Activated T-cell treated with anti-CD3 and anti-CD28 coated beads for 4 hours (primary cell): Measurements from ENCODE around the gene SULT1C3.

ENCODE experiments used
- DNase-seq: peaks from one replicate; pipeline ENCODE4 v3.0.0-alpha.2; 2020

The SULT1C3 gene

GRCh38 chr2:108239786-108240185 lies at the start of gene SULT1C3:
SULT1C3 (plus strand) TSS chr2:108239968; CDS start chr2:108247195, 7,227 bp downstream.
- no peak for DNase-seq

DNA sequence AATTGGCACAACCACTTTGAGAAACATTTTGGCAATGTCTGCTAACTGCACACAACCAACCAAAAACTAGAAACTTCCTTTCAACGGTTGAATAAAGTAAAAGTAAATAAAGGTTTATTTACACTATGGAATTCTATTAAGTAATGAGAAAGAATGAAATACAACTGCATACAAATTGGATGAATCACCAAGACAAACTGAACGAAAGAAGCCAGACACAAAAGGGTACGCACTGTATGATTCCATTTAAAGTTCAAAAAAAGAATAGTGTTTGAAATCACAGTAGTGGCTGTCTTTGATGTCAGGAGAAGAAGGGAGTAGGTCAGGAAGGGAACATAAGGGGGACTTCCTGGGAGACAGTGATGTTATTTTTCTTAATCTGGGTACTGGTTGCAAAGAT lies 46.5 kb upstream of the SULT1C3 start:
- no peak for DNase-seq

DNA sequence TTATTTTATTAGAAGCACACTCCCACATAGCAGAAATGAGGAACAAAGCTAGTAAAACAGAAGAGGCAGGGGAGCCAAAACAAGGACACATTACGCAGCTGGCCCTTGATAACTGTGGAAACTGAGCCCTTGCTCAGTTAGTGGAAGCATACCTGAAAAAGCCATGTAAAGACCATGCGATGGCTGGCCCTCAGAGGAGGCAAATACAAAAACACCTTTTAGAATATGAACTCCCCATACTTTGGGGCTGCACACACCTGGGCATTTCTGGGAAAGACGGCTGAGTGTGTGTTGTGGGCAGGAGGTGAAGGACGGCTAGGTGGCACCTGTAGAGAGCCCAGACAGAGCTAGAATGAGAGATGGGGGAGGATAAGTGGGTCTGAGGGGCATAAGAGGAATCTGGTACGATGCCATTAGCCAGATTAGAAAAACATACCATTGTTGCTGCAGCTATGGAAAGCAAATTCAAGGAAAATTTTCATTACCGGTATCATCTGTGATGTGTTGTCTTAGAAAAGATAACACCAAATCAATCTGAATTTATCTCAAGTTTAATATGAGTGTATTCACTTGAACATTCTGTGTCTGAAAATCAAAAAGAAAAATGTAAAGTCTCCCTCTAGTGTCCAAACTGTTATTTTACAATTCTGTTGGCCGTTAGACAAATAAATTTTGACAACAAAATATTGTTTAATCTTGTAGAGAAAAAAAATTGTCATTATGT lies 45.2 kb upstream of the SULT1C3 start:
- no peak for DNase-seq

- no peak for DNase-seq
These were observed 44.7 kb upstream of the SULT1C3 start for GRCh38 chr2:108195133-108195439.

DNA sequence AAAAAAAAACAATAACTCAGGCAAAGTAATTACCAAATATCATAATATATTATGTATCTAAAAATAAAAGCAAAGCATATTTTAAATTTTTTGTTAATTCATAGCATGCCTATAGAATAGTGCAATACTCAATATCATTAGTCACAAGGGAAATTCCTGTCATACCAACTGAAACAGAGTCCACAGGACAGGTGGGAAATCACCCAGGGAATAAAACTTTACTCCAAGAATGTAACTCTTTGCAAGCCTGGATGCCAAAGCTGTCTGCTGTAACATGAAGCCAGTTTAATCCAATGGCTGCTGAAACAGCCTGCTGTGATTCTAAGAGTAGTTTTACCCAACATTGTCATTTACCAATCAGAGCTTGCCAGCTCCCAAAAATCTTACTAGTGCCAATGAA lies 40.0 kb upstream of the SULT1C3 start:
- no peak for DNase-seq

DNA sequence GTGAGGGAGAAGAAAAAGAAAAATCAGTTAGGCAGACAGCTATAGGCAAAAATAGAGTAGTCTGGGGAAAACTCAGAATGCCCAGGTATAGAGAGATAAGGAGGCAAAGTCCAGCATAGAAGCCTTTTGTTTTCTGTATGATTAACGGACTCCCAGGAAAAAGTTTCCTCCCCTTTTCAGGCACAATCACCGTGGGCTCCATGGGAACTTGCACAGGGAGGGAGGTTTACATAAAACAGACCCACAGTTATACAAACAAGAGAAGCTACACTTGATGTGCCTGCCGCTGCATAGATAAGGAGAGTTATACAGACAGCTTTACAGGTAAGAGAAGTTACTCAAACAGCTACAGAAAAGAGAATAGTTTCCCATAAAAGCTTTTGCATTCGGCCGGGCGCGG lies 39.2 kb upstream of the SULT1C3 start:
- DNase-seq, result no peak

- no peak for DNase-seq
These were observed 27.1 kb upstream of the SULT1C3 start for GRCh38 chr2:108212671-108213070.

DNA sequence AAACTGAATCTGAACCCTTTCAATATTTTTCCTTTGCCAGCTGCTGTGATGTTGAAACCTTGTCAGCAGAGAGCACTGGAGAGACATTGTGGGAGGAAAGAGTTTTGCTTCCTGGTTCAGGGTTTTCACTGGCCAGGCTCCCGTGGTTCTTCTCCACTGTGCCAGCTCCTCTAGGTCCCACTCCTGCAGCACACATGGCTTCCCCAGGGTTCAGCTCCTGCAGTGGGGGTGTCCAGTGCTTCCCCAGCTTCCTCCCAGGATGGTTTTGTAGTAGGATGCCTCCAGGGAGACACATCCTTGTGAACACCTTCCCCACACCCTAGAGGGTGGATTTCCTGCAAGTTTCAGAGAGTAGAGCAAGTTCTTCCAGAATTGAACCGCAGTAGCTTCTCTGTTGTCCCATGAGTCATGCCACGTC lies 24.0 kb upstream of the SULT1C3 start:
- no peak for DNase-seq

DNA sequence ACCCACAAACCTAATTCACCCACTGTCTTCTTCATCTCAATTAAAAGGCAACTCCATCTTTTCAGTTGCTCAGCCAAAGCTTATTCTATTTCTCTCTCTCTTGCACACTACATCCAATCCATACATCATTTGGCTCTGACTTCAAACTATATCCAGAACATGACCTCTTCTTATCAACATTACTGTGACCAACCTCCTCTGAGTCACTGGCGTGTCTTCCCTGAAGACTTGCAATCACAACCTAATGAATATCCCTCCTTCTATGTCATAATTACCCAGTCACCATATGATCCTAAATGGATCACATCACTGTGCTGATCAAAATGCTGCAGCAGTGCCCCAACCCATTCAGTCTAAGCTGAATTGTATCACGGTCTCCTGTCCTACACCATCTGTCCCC lies 22.6 kb upstream of the SULT1C3 start:
- DNase-seq, result no peak

DNA sequence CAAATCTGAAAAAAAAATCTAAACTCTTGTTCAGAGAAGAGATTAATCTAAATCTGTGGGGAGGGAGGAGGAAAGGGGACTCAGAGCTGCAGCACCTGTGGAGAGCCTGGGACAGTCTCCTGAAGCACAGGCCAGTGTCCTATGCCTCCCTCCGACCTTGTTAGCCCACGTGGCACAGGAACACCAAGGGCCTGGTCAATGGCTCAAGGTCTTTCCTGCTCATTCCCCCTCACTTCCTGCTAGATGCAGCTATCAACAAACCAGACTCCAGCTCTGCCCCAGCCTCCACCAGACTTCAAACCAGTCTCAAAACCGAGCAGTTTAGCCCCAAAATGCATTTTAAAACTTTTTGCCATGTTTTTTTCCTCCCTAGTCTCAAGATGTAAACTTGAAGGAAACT lies 20.1 kb upstream of the SULT1C3 start:
- no peak for DNase-seq

DNA sequence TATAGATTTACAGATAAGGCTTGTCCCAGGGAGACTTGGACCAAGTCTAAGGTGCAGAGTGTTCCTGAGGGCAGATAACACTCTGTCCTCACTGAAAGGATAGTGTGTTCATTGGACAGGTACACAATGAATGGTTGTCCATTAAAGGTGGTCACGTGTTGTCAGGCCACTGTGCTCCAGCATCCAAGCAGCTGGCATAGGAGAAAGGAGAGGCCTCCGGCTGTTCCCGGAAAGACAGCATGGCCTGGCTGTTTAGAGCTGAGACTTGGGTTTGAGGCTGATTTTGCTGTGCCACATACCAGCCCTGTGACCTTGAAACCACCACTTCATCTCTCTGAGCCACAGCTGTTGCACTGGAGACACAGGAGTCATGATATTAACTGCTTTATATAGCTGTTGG lies 19.6 kb upstream of the SULT1C3 start:
- no peak for DNase-seq

DNA sequence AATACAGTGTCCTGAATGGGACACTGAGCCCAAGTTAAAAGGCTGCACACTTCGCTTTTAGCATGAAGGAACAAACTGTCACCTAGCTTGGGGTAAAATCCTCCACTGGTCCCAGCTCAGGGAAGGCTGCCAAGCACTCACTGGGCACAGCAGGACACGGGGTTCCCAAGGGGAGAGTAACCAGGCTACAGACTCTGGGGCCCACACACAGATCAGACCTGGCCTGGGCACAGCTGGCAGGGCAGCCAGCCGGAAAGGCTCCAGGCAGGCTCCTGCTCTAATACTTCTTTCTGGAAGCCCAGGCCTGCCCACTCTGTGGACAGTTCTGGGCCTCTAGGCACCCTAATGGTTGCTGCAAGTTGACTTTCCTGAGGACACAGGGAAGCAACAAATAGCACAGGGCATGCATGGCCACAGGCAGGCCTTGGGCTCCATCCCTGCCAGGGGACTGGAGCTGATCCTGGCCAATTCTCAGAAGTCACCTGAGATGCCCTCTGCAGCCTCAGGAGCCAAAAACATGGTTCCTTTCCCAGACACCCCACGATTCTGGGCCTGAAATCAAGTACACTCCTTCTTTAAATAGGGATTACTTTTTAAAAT lies 18.7 kb upstream of the SULT1C3 start:
- no peak for DNase-seq

DNA sequence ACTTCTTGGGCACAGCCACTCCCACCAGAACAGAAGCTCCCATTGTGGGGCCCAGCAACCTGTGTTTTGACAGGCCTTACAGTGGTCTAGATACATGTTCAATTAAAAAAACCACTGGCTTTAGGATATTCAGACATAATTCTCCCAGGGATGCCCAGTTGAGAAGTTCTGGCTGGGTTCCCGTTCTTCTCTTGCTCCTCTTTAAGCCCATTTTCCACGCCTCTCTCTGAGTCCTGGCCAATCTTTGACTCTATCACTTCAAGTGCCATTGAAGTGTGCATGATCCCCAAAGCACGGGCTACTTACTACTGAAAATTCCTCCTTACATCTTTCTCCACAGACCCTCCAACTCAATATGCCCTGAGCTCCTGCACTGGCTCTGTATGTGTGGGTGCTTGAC lies 17.5 kb upstream of the SULT1C3 start:
- DNase-seq, result no peak

- no peak for DNase-seq
These were observed 16.2 kb upstream of the SULT1C3 start for GRCh38 chr2:108223573-108223972.

DNA sequence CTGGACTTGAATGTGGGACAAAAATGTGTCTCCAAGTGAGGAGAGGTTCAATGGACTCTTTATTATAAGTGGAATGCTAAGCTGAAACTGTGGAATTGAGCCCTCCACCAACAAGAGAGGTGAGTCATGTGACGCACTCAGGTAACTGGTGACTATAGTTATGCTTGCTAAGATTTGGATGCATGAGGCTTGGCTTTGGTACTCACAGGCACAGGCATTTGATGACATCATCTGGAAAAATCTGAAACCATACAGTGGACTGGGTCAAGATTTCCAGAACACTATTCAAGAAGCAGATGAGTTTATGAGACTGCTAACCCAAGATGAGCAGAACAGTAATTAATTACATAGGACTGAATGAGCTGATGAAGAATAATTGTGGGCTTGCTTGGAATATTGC lies 15.7 kb upstream of the SULT1C3 start:
- DNase-seq, result no peak

DNA sequence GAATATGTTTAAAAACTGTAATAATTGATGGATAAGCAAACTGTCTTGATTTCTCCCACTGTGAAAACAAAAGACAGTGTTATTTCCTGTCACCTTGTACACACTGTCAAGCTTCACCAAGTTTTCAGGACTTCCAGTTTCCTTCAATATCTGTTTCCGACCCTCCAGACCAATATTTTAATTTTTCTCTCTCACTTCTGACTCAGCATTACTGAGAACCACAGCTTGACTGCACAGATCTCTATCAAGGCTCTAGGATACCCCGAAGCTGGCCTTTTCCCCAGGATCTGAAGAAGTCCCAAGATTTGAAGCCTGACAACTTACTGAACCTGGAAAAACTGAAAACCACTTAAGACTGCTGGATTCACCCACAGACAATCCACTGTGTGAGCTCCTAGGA lies 13.2 kb upstream of the SULT1C3 start:
- DNase-seq, result no peak

- DNase-seq, result no peak
These were observed 11.8 kb upstream of the SULT1C3 start for GRCh38 chr2:108228006-108228405.

DNA sequence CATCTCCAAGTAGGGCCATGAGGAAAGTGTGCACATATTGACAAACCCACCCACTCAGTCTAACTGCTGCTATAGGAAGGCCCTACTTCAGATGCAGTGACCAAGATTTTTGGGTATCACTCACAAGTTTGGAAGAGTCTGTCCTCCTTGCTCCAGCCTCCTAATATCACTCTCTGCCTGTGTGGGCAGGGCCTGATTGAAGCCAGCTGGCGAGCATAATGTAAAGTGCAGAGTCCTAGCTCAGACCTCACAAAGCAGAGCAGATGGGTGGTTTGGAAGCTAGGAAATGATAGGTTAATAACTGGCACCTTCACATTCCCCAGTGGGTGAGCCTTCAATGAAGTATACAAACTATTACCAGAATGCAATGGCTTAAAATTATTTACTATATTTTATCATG lies 11.2 kb upstream of the SULT1C3 start:
- no peak for DNase-seq

GRCh38 chr2:108229875-108230274 lies 9.9 kb upstream of the SULT1C3 start:
- DNase-seq, result no peak

- DNase-seq, result no peak
These were observed 4.2 kb upstream of the SULT1C3 start for GRCh38 chr2:108235577-108235976.

- DNase-seq, result no peak
These were observed 3.0 kb upstream of the SULT1C3 start for GRCh38 chr2:108236676-108237335.

GRCh38 chr2:108240966-108241365 lies 1.2 kb downstream of the SULT1C3 start:
- DNase-seq, result no peak

- no peak for DNase-seq
These were observed 3.8 kb downstream of the SULT1C3 start for GRCh38 chr2:108243566-108243965.

DNA sequence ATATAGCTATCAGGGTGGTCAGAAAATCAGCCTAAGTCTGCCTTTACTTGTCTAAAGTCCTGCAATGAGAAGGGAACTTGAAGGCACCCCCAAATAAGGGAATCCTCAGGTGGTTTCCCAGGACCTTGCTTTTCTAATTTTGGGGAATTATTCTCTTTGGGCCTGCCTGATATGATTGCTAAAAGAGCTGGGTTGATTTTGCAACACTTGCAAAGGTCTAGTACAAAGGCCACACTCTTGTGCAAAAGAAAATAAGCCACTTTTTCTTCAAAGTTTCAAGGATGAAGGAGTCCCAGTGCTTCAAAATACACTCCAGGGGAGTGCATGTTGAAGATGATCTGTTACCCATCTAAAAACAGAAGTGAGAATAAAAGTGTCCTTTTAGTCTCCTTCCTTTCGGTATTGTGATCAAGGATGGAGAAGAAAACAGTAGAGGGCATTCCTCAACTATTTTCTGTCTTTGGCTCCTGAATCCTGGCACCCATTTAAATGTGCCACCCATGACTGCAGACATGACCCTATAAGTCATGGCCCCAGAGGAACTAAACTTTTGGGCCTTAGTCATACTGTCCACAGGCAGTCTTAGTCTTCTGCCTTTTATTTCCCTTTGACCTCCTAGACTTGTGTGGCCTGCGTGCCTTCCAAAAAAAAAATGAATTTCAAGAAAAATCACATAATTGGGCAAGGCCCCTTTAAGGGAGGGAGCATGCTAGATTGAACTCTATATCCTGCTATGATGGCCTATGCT lies 5.1 kb downstream of the SULT1C3 start:
- no peak for DNase-seq
